OCI-LY1 (cell line): ENCODE results near the gene MYO10.

Experiments used
- H2AFZ ChIP-seq: fragments of 200-600 bp; sonication (generic), shearing (Covaris generic); 2 replicates; pipeline ENCODE4 v1.6.0; 2014; ENCODE audit warnings: antibody characterized with exemption, mild to moderate bottlenecking, low read length
- H3F3A ChIP-seq: fragments of 200-600 bp; sonication (generic), shearing (Covaris generic); 2 replicates; pipeline ENCODE4 v1.6.0; 2014; ENCODE audit warnings: mild to moderate bottlenecking, antibody characterized with exemption, low read length, moderate library complexity; ENCODE audit not compliant: insufficient read depth
- H3K27ac ChIP-seq: fragments of 200-600 bp; sonication (generic); 2 replicates; pipeline ENCODE4 v1.5.1; 2014; ENCODE audit warnings: low read length, mixed run types, mild to moderate bottlenecking, low read depth; ENCODE audit not compliant: poor library complexity, severe bottlenecking
- H3K27me3 ChIP-seq: fragments of 200-600 bp; sonication (generic); 2 replicates; pipeline ENCODE4 v1.6.0; 2014; ENCODE audit warnings: antibody characterized with exemption, mild to moderate bottlenecking, low read length, moderate library complexity; ENCODE audit not compliant: insufficient read depth
- H3K36me3 ChIP-seq: fragments of 200-600 bp; sonication (generic); 2 replicates; pipeline ENCODE4 v1.6.1; 2014; ENCODE audit warnings: mild to moderate bottlenecking, antibody characterized with exemption, low read length, moderate library complexity, mixed read lengths; ENCODE audit not compliant: insufficient read depth
- H3K4me1 ChIP-seq: fragments of 200-600 bp; sonication (generic); 2 replicates; pipeline ENCODE4 v1.5.1; 2014; ENCODE audit warnings: mild to moderate bottlenecking, low read length, moderate library complexity; ENCODE audit not compliant: insufficient read depth, severe bottlenecking
- H3K4me2 ChIP-seq: fragments of 200-600 bp; sonication (generic), shearing (Covaris generic); 2 replicates; pipeline ENCODE4 v1.6.1; 2014; ENCODE audit warnings: low read length
- H3K4me3 ChIP-seq: fragments of 200-600 bp; sonication (generic); 2 replicates; pipeline ENCODE4 v1.5.1; 2014; ENCODE audit warnings: low read length, low read depth, mild to moderate bottlenecking, mixed read lengths; ENCODE audit not compliant: poor library complexity, severe bottlenecking
- H3K79me2 ChIP-seq: fragments of 200-600 bp; shearing (Covaris generic); 2 replicates; pipeline ENCODE4 v1.6.1; 2016; ENCODE audit warnings: mixed run types, low read length, mixed read lengths; ENCODE audit not compliant: insufficient read depth
- H3K9ac ChIP-seq: fragments of 200-600 bp; sonication (generic), shearing (Covaris generic); 2 replicates; pipeline ENCODE4 v1.6.1; 2014; ENCODE audit warnings: mild to moderate bottlenecking, low read length, mixed read lengths
- H3K9me2 ChIP-seq: fragments of 200-600 bp; sonication (generic), shearing (Covaris generic); 2 replicates; pipeline ENCODE4 v1.6.1; 2014; ENCODE audit warnings: low read depth, mild to moderate bottlenecking, low read length, mixed read lengths
- H3K9me3 ChIP-seq: fragments of 200-600 bp; shearing (Covaris generic); 2 replicates; pipeline ENCODE4 v1.6.1; 2014; ENCODE audit warnings: low read length, mixed read lengths
- H4K20me1 ChIP-seq: fragments of 200-600 bp; sonication (generic), shearing (Covaris generic); 2 replicates; pipeline ENCODE4 v1.6.0; 2016; ENCODE audit warnings: mild to moderate bottlenecking, low read length; ENCODE audit not compliant: insufficient read depth
- CTCF ChIP-seq: fragments of 200-600 bp; sonication (generic), shearing (Covaris generic); IDR thresholded peaks from 2 replicates; pipeline ENCODE4 v1.5.1; 2017; ENCODE audit warnings: mild to moderate bottlenecking, antibody characterized with exemption, low read length, moderate library complexity, mixed read lengths
- EZH2 ChIP-seq: fragments of 200-600 bp; sonication (generic), shearing (Covaris generic); IDR thresholded peaks from 2 replicates; pipeline ENCODE4 v1.8.0; 2017; ENCODE audit warnings: borderline replicate concordance, mixed run types, mild to moderate bottlenecking, antibody characterized with exemption, low read length, moderate library complexity, mixed read lengths

The MYO10 gene

GRCh38 chr5:16750445-16750844 is 185.6 kb downstream of the MYO10 start:
- Histone ChIP-seq H3K9me3 (no peaks in the 10 kb centered on the region), H3K79me2 (no peaks in the 10 kb centered on the region), H3K27ac (no peak overlapping the region), H3K27me3 (no peaks in the 10 kb centered on the region), H3K4me2 (no peak overlapping the region), H3F3A (no peaks in the 10 kb centered on the region), H3K9ac (no peak overlapping the region), H2AFZ (no peak overlapping the region), H3K9me2 (no peaks in the 10 kb centered on the region), H3K4me1 (no peaks in the 10 kb centered on the region), H3K36me3 (no peaks in the 10 kb centered on the region), H4K20me1 (no peaks in the 10 kb centered on the region), H3K4me3 (no peak overlapping the region)
- TF ChIP-seq EZH2 (no peak), CTCF (no peak)

DNA sequence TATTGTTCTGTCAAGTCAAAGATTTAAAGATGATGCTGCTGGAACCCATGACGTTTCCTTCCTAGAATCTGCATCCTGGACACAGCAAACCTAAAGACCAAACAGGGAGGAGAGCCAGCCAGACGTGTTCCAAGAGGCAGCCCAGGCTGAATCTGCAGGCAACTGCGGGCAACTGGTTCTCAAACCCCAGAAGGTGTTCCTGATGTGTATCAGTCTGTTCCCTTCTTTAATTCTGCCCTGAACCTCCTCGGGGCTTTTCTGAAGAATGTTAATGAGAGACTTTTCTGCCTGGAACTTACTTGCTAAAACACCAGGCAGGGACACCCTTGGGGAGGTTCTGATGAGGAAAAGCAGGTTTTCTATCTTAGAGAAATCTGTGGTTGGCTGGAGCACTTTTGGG is 186.5 kb downstream of the MYO10 start:
- Histone ChIP-seq H3K4me2 (no peak overlapping the region), H3K9ac (no peak overlapping the region), H3F3A (no peaks in the 10 kb centered on the region), H3K27me3 (no peaks in the 10 kb centered on the region), H3K27ac (no peak overlapping the region), H2AFZ (no peak overlapping the region), H3K9me3 (no peaks in the 10 kb centered on the region), H3K4me3 (no peak overlapping the region), H3K4me1 (no peaks in the 10 kb centered on the region), H3K79me2 (no peaks in the 10 kb centered on the region), H3K36me3 (no peaks in the 10 kb centered on the region), H4K20me1 (no peaks in the 10 kb centered on the region), H3K9me2 (no peaks in the 10 kb centered on the region)
- no peak for TF ChIP-seq CTCF
- no peak for TF ChIP-seq EZH2

DNA sequence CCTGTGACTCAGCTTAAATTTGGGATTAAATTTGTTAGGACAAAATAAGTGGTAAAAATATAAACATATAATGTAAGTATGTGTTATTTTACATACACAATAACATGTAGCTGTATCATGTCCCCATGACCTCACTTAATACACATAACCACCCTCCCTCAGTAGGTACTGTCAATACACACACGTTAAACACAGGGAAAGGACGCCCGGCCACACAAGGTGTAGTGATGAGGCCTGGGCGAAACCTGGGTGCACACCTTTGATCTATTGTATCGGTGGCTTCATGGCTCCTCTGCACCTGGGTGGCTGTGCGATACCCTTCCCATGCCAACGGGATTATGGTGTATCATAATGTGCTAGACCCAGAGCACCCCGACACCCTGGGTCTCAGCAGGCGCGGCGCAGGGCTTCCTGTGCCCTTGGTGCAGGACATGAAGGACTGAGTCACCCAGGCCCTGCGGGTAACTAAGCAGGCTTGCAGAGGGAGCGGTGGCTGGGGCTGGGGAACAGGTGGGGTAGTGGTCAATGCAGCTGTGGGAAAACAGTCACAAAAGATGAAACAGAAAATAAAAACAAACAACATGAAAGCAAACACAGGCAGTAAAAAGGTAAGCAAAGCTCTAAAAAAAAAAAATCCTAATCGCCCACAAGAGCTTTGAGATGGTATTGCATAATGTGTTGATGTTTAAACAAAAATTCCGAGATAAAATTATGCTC is 191.8 kb downstream of the MYO10 start:
- H3K9me2 ChIP-seq: no peaks in the 10 kb centered on the region
- no peak overlapping the region for H3K4me2 ChIP-seq
- TF ChIP-seq EZH2: no peak
- no peak for TF ChIP-seq CTCF
- no peak overlapping the region for H3K4me3 ChIP-seq
- no peak overlapping the region for H2AFZ ChIP-seq
- no peaks in the 10 kb centered on the region for H3K9me3 ChIP-seq
- no peaks in the 10 kb centered on the region for H3K36me3 ChIP-seq
- no peak overlapping the region for H3K9ac ChIP-seq
- H3K79me2 ChIP-seq: no peaks in the 10 kb centered on the region
- no peaks in the 10 kb centered on the region for H3K4me1 ChIP-seq
- H3F3A ChIP-seq: no peaks in the 10 kb centered on the region
- H3K27ac ChIP-seq: no peak overlapping the region
- H4K20me1 ChIP-seq: no peaks in the 10 kb centered on the region
- H3K27me3 ChIP-seq: no peaks in the 10 kb centered on the region
